ENCODE measurements around the gene COL19A1. TPM values are rescaled to one million over a fixed set of nuclear protein-coding genes. Genes with fewer than 3 reads are reported as not detected.

The COL19A1 gene
- polyA plus RNA-seq, 1 of the 3 experiments (the other 2 are of a cell fraction), result 0.15 TPM

DNA sequence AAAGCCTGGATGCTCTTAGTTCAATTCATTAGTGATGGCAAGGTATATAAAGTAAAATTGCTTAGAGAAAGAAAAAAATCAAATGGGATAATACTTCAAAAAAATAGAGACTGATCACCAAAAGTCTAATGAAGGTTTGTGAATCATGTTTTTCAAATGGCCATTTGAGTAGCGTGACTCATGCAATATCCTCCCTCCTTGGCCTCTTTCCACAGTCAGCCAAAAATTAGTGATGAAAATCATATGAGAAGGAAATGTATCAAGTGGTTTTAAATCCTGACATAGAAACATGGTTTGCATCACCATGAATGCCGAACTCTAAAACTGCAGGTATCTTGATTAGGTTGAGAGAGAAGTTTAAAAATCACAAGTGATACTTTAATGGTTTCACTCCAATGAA, 1.2 kb upstream of the COL19A1 start:
- H2AFZ ChIP-seq (ENCODE audit: low read depth), result no peak overlapping the region
- ChIA-PET POLR2A (no interaction called here), CTCF (interaction anchor here (1.2 to 1.6 kb wide), 3 partner anchors 17 to 29 kb away, joined by 3 to 4 read pairs (median 3); no protein-coding TSS in a partner anchor)
- H3K9me2 ChIP-seq, result no peaks in the 10 kb centered on the region
- no peaks in the 10 kb centered on the region for H3K27me3 ChIP-seq (ENCODE audit: insufficient read depth)
- no peaks in the 10 kb centered on the region; the same call in 1 of the 2 replicates for H3K79me2 ChIP-seq (ENCODE audit: insufficient read depth)
- H3K36me3 ChIP-seq (replicated peaks in 1 of 2; ENCODE audit: control insufficient read depth in 1 of 2, insufficient read depth in 2 of 2, low read length in 1 of 2), result no peaks in the 10 kb centered on the region
- DNase-seq, result no peak
- no peak overlapping the region for H3K4me3 ChIP-seq (ENCODE audit: low read depth in 2 of 2, low read length in 1 of 2)
- H3F3A ChIP-seq (replicated peaks; ENCODE audit: insufficient read depth), result peaks cover 7% of the 10 kb centered on the region
- peak overlapping the region; percentile 34; the same call in 1 of the 2 replicates for H3K4me2 ChIP-seq
- no peaks in the 10 kb centered on the region for H3K9me3 ChIP-seq
- H3K27ac ChIP-seq (ENCODE audit: low read depth in 2 of 2, low read length in 1 of 2), result peak overlapping the region; percentile 22 to 30; a peak in 2 of 4 replicates
- whole genome bisulfite sequencing (ENCODE audit: low lambda C conversion rate), result 15% methylated on average over 2 of the region's 2 CpGs
- H3K4me1 ChIP-seq (ENCODE audit: control insufficient read depth in 1 of 2, insufficient read depth in 2 of 2, low read depth in 1 of 2, low read length in 1 of 2), result peaks cover 0 to 8% of the 10 kb centered on the region in 2 experiments; a peak in 3 of 4 replicates
- no peak for TF ChIP-seq MEF2A (IDR thresholded peaks at IDR 0.05; ENCODE audit: borderline replicate concordance, low read depth)
- no peak for TF ChIP-seq CHD2 (IDR thresholded peaks at IDR 0.05; ENCODE audit: low read length, partially characterized antibody)
- TF ChIP-seq, protein P1, sequence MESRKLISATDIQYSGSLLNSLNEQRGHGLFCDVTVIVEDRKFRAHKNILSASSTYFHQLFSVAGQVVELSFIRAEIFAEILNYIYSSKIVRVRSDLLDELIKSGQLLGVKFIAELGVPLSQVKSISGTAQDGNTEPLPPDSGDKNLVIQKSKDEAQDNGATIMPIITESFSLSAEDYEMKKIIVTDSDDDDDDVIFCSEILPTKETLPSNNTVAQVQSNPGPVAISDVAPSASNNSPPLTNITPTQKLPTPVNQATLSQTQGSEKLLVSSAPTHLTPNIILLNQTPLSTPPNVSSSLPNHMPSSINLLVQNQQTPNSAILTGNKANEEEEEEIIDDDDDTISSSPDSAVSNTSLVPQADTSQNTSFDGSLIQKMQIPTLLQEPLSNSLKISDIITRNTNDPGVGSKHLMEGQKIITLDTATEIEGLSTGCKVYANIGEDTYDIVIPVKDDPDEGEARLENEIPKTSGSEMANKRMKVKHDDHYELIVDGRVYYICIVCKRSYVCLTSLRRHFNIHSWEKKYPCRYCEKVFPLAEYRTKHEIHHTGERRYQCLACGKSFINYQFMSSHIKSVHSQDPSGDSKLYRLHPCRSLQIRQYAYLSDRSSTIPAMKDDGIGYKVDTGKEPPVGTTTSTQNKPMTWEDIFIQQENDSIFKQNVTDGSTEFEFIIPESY (IDR thresholded peaks at IDR 0.05; ENCODE audit: borderline replicate concordance, low read depth), result no peak
- peak; percentile 81 for TF ChIP-seq FOSL2 (IDR thresholded peaks at IDR 0.05; ENCODE audit: borderline replicate concordance, low read depth)
- no peak for TF ChIP-seq FOXJ3 (CRISPR knock-in tag; IDR thresholded peaks at IDR 0.05)
- TF ChIP-seq GABPA (IDR thresholded peaks at IDR 0.05; ENCODE audit: low read depth), result no peak
- TF ChIP-seq TCF12 (IDR thresholded peaks at IDR 0.05), result peak; percentile 83
- no peak for TF ChIP-seq MXI1 (IDR thresholded peaks at IDR 0.05; ENCODE audit: low read depth, low read length)
- TF ChIP-seq YY1 (IDR thresholded peaks at IDR 0.05; ENCODE audit: low read depth), result peak; percentile 19; the same call in 1 of the 2 replicates
- TF ChIP-seq, protein P2, sequence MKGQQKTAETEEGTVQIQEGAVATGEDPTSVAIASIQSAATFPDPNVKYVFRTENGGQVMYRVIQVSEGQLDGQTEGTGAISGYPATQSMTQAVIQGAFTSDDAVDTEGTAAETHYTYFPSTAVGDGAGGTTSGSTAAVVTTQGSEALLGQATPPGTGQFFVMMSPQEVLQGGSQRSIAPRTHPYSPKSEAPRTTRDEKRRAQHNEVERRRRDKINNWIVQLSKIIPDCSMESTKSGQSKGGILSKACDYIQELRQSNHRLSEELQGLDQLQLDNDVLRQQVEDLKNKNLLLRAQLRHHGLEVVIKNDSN (IDR thresholded peaks at IDR 0.05; ENCODE audit: borderline replicate concordance, low read depth), result no peak
- no peak for TF ChIP-seq SMC3 (IDR thresholded peaks at IDR 0.05; ENCODE audit: low read depth, low read length)
- peak; percentile 82 for TF ChIP-seq JUND (IDR thresholded peaks at IDR 0.05)
- TF ChIP-seq, protein P3, sequence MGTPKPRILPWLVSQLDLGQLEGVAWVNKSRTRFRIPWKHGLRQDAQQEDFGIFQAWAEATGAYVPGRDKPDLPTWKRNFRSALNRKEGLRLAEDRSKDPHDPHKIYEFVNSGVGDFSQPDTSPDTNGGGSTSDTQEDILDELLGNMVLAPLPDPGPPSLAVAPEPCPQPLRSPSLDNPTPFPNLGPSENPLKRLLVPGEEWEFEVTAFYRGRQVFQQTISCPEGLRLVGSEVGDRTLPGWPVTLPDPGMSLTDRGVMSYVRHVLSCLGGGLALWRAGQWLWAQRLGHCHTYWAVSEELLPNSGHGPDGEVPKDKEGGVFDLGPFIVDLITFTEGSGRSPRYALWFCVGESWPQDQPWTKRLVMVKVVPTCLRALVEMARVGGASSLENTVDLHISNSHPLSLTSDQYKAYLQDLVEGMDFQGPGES (IDR thresholded peaks at IDR 0.05; ENCODE audit: low read depth, low read length), result no peak
- TF ChIP-seq GATA2 (CRISPR knock-in tag; IDR thresholded peaks at IDR 0.05), result no peak
- TF ChIP-seq, protein P4, sequence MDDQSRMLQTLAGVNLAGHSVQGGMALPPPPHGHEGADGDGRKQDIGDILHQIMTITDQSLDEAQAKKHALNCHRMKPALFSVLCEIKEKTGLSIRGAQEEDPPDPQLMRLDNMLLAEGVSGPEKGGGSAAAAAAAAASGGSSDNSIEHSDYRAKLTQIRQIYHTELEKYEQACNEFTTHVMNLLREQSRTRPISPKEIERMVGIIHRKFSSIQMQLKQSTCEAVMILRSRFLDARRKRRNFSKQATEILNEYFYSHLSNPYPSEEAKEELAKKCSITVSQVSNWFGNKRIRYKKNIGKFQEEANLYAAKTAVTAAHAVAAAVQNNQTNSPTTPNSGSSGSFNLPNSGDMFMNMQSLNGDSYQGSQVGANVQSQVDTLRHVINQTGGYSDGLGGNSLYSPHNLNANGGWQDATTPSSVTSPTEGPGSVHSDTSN (IDR thresholded peaks at IDR 0.05), result peak; percentile 76
- peak in 1 of 2 experiments; percentile 48; a peak in 1 of 4 replicates for TF ChIP-seq EP300 (IDR thresholded peaks at IDR 0.05; ENCODE audit: borderline replicate concordance in 1 of 2, low read depth in 1 of 2, low read length in 1 of 2)
- TF ChIP-seq ELF1 (IDR thresholded peaks at IDR 0.05), result no peak
- no peak for TF ChIP-seq TAF1 (IDR thresholded peaks at IDR 0.05; ENCODE audit: borderline replicate concordance, low read depth, low read length)
- TF ChIP-seq, protein P5, sequence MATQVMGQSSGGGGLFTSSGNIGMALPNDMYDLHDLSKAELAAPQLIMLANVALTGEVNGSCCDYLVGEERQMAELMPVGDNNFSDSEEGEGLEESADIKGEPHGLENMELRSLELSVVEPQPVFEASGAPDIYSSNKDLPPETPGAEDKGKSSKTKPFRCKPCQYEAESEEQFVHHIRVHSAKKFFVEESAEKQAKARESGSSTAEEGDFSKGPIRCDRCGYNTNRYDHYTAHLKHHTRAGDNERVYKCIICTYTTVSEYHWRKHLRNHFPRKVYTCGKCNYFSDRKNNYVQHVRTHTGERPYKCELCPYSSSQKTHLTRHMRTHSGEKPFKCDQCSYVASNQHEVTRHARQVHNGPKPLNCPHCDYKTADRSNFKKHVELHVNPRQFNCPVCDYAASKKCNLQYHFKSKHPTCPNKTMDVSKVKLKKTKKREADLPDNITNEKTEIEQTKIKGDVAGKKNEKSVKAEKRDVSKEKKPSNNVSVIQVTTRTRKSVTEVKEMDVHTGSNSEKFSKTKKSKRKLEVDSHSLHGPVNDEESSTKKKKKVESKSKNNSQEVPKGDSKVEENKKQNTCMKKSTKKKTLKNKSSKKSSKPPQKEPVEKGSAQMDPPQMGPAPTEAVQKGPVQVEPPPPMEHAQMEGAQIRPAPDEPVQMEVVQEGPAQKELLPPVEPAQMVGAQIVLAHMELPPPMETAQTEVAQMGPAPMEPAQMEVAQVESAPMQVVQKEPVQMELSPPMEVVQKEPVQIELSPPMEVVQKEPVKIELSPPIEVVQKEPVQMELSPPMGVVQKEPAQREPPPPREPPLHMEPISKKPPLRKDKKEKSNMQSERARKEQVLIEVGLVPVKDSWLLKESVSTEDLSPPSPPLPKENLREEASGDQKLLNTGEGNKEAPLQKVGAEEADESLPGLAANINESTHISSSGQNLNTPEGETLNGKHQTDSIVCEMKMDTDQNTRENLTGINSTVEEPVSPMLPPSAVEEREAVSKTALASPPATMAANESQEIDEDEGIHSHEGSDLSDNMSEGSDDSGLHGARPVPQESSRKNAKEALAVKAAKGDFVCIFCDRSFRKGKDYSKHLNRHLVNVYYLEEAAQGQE (IDR thresholded peaks at IDR 0.05; ENCODE audit: low read depth, low read length), result no peak
- TF ChIP-seq, protein P6, sequence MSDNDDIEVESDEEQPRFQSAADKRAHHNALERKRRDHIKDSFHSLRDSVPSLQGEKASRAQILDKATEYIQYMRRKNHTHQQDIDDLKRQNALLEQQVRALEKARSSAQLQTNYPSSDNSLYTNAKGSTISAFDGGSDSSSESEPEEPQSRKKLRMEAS (IDR thresholded peaks at IDR 0.05; ENCODE audit: low read depth), result 0 out of 2 replicates have a peak, but pooled peaks have one; percentile 10
- TF ChIP-seq SIN3A (IDR thresholded peaks at IDR 0.05; ENCODE audit: borderline replicate concordance, low read depth, low read length), result no peak
- no peak for TF ChIP-seq NRF1 (IDR thresholded peaks at IDR 0.05; ENCODE audit: low read depth, low read length)
- TF ChIP-seq NFIC (IDR thresholded peaks at IDR 0.05; ENCODE audit: borderline replicate concordance), result peak; percentile 85
- no peak for TF ChIP-seq RCOR1 (IDR thresholded peaks at IDR 0.05; ENCODE audit: low read length)
- TF ChIP-seq POLR2AphosphoS5 (IDR thresholded peaks at IDR 0.05; ENCODE audit: low read depth, low read length), result no peak; the same call in 1 of the 2 replicates
- no peaks in the 10 kb centered on the region for H4K20me1 ChIP-seq (ENCODE audit: insufficient read depth)
- H3K9ac ChIP-seq, result no peak overlapping the region

Measured in SK-N-SH (cell line).